ENCODE data around the gene HPGD. TPM values are rescaled to one million over a fixed set of nuclear protein-coding genes. Genes with fewer than 3 reads are reported as not detected.

The HPGD gene
- total RNA-seq, 1 donor from 2014 or later: 5.7 TPM

- Histone ChIP-seq H3K4me3 (ENCODE audit: low read length in 3 of 3) (no peak overlapping the region), H3K9ac (ENCODE audit: low read depth in 1 of 3, low read length in 3 of 3) (no peak overlapping the region), H3K9me3 (ENCODE audit: control insufficient read depth in 3 of 3, low read length in 3 of 3) (no peaks in the 10 kb centered on the region), H3K27me3 (ENCODE audit: control insufficient read depth in 3 of 3, insufficient read depth in 3 of 3, low read length in 3 of 3) (no peaks in the 10 kb centered on the region), H3K27ac (ENCODE audit: low read depth, low read length) (no peak overlapping the region), H3K36me3 (ENCODE audit: control insufficient read depth in 3 of 3, insufficient read depth in 3 of 3, low read length in 3 of 3) (no peaks in the 10 kb centered on the region), H3K4me1 (ENCODE audit: control insufficient read depth in 3 of 3, insufficient read depth in 3 of 3, low read length in 3 of 3) (no peaks in the 10 kb centered on the region)
These were observed 64.8 kb downstream of the HPGD start for GRCh38 chr4:174457468-174457867.

- H3K27ac ChIP-seq (ENCODE audit: low read depth, low read length): no peak overlapping the region
- no peaks in the 10 kb centered on the region for H3K9me3 ChIP-seq (ENCODE audit: control insufficient read depth in 3 of 3, low read length in 3 of 3)
- H3K9ac ChIP-seq (ENCODE audit: low read depth in 1 of 3, low read length in 3 of 3): no peak overlapping the region
- H3K4me3 ChIP-seq (ENCODE audit: low read length in 3 of 3): no peak overlapping the region
- H3K36me3 ChIP-seq (ENCODE audit: control insufficient read depth in 3 of 3, insufficient read depth in 3 of 3, low read length in 3 of 3): no peaks in the 10 kb centered on the region
- no peaks in the 10 kb centered on the region for H3K27me3 ChIP-seq (ENCODE audit: control insufficient read depth in 3 of 3, insufficient read depth in 3 of 3, low read length in 3 of 3)
- H3K4me1 ChIP-seq (ENCODE audit: control insufficient read depth in 3 of 3, insufficient read depth in 3 of 3, low read length in 3 of 3): peaks cover 0 to 5% (median 3%) of the 10 kb centered on the region in 3 donors
These were observed 67.3 kb downstream of the HPGD start for GRCh38 chr4:174454815-174455473.

DNA sequence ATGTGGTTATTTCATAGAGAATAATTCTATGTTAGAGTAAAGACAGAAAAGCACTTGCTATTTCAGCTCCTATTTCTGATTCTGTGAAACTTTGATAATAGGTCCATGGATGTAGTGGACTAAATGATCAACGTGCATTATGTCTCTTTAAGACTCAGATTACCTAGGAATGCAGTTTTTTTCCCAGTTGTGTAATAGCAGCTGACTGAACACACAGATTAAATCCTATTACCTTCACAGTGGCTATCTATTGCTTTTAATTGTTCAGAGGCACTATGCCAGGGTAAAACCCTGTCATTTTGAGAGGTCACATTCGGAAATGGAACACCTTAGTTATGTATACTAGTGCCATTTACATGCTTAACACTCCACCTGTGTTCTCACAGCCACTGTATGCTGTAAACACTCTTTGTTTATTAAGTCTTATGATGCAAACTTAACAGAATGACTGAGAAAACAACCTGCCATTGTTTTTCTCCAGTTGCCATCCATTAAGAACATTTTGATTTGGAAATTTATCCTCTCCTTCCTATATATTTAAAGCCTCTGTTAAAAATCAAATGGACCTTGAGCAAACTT lies 70.5 kb downstream of the HPGD start:
- Histone ChIP-seq H3K4me3 (ENCODE audit: low read length in 3 of 3) (no peak overlapping the region), H3K27me3 (ENCODE audit: control insufficient read depth in 3 of 3, insufficient read depth in 3 of 3, low read length in 3 of 3) (no peaks in the 10 kb centered on the region), H3K36me3 (ENCODE audit: control insufficient read depth in 3 of 3, insufficient read depth in 3 of 3, low read length in 3 of 3) (no peaks in the 10 kb centered on the region), H3K9ac (ENCODE audit: low read depth in 1 of 3, low read length in 3 of 3) (no peak overlapping the region), H3K27ac (ENCODE audit: low read depth, low read length) (no peak overlapping the region), H3K9me3 (ENCODE audit: control insufficient read depth in 3 of 3, low read length in 3 of 3) (no peaks in the 10 kb centered on the region), H3K4me1 (ENCODE audit: control insufficient read depth in 3 of 3, insufficient read depth in 3 of 3, low read length in 3 of 3) (peaks cover 0 to 6% (median 3%) of the 10 kb centered on the region in 3 donors)

DNA sequence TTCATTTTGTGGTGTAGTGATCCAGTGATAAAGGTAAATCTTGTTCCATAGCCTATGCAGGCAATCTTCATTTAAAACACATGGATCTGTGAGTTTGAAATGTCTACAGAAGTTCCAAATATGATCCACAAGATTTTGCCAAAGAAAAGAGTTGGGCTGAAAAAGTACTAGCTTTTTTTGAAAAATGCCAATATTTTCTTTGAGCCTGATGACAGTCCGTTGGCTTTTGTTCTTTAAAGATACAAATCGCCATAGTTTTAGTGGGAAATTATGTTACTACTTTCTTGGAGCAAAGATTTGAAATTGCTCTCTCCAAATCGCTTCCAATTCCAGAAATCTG lies 71.5 kb downstream of the HPGD start:
- Histone ChIP-seq H3K9me3 (ENCODE audit: control insufficient read depth in 3 of 3, low read length in 3 of 3) (no peaks in the 10 kb centered on the region), H3K27me3 (ENCODE audit: control insufficient read depth in 3 of 3, insufficient read depth in 3 of 3, low read length in 3 of 3) (no peaks in the 10 kb centered on the region), H3K27ac (ENCODE audit: low read depth, low read length) (no peak overlapping the region), H3K9ac (ENCODE audit: low read depth in 1 of 3, low read length in 3 of 3) (no peak overlapping the region), H3K4me3 (ENCODE audit: low read length in 3 of 3) (no peak overlapping the region), H3K36me3 (ENCODE audit: control insufficient read depth in 3 of 3, insufficient read depth in 3 of 3, low read length in 3 of 3) (no peaks in the 10 kb centered on the region), H3K4me1 (ENCODE audit: control insufficient read depth in 3 of 3, insufficient read depth in 3 of 3, low read length in 3 of 3) (peaks cover 0 to 6% (median 3%) of the 10 kb centered on the region in 3 donors)

DNA sequence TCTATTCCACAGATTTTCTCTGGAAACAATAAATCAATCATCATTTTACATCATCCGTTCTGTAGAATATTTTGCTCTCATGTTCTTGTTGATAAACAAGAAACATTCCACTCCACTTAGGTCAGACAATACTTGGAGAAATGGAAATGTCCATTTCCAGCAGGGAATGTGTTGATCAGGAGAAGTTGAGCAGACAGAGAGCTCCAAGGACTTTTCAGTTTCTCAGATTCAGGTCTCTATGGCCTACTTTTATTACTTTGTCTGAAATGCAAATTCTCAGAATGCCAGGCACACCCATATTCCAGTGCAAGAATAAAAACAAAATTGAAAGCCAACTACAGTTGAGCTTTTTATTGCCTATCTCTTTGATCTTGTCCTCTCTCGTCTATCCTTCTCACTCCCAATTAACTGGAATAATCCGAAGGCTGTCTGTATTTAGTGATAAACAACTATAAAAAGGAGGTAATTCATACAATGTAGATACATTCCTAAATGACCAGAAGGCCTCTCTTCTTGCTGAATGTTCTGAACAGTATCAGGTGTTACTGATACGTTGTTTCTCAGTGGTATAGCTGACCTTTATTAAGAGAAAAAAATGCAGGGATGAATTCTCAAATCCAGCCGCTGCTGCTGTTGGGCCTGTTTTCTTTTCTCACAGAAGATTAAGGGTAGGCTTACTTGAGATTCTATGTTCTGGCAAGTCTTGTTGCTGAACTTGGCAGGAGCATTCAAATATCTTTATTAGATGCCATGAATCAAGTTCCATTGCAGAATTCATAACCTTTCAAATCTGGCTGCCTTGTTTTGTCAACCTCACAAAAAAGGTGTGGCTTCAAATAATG lies 72.1 kb downstream of the HPGD start:
- no peaks in the 10 kb centered on the region for H3K36me3 ChIP-seq (ENCODE audit: control insufficient read depth in 3 of 3, insufficient read depth in 3 of 3, low read length in 3 of 3)
- no peak overlapping the region for H3K4me3 ChIP-seq (ENCODE audit: low read length in 3 of 3)
- H3K27me3 ChIP-seq (ENCODE audit: control insufficient read depth in 3 of 3, insufficient read depth in 3 of 3, low read length in 3 of 3): no peaks in the 10 kb centered on the region
- peaks cover 0 to 6% (median 3%) of the 10 kb centered on the region in 3 donors for H3K4me1 ChIP-seq (ENCODE audit: control insufficient read depth in 3 of 3, insufficient read depth in 3 of 3, low read length in 3 of 3)
- no peak overlapping the region for H3K27ac ChIP-seq (ENCODE audit: low read depth, low read length)
- no peak overlapping the region for H3K9ac ChIP-seq (ENCODE audit: low read depth in 1 of 3, low read length in 3 of 3)
- H3K9me3 ChIP-seq (ENCODE audit: control insufficient read depth in 3 of 3, low read length in 3 of 3): no peaks in the 10 kb centered on the region

DNA sequence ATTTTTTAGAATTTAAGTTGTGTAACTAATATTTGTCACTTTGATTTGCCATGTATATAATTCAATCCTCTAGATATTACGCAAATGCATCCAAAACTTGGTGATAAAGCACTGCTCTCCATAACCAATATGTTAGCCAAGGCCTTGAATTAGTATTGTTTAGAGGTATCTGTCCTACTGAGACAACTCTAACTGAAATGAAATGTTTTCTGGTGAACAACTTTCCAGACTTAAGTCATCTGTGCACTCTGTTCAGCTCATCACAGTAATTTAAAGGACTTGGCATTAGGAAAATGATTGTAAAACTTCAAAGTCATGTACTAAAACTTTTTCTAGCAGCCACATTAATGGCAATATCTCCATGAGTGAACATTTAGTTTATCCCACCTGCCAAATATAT lies 73.1 kb downstream of the HPGD start:
- no peak overlapping the region for H3K4me3 ChIP-seq (ENCODE audit: low read length in 3 of 3)
- no peaks in the 10 kb centered on the region for H3K36me3 ChIP-seq (ENCODE audit: control insufficient read depth in 3 of 3, insufficient read depth in 3 of 3, low read length in 3 of 3)
- H3K4me1 ChIP-seq (ENCODE audit: control insufficient read depth in 3 of 3, insufficient read depth in 3 of 3, low read length in 3 of 3): peaks cover 0 to 6% (median 3%) of the 10 kb centered on the region in 3 donors
- no peaks in the 10 kb centered on the region for H3K27me3 ChIP-seq (ENCODE audit: control insufficient read depth in 3 of 3, insufficient read depth in 3 of 3, low read length in 3 of 3)
- no peak overlapping the region for H3K9ac ChIP-seq (ENCODE audit: low read depth in 1 of 3, low read length in 3 of 3)
- no peak overlapping the region for H3K27ac ChIP-seq (ENCODE audit: low read depth, low read length)
- no peaks in the 10 kb centered on the region for H3K9me3 ChIP-seq (ENCODE audit: control insufficient read depth in 3 of 3, low read length in 3 of 3)

DNA sequence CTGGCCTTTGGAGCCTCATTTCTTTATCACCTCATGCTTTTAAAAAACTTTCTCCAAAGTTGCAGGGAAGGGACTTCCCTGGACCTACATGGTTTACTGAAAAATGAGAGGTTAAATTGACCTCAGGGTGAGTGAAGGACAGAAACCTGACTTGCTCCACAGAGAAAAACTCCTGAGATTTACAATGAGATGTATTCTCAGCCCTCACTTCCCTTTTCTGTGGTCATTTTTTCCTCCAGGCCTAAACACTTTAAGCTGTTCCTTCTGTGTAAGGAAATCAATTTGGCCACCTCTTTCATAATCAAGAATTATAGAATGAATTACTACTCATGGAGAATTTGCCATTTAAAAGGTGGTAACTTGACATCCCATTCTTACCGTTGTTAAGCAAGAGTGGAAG lies 77.9 kb downstream of the HPGD start:
- Histone ChIP-seq H3K4me1 (ENCODE audit: control insufficient read depth in 3 of 3, insufficient read depth in 3 of 3, low read length in 3 of 3) (no peaks in the 10 kb centered on the region), H3K4me3 (ENCODE audit: low read length in 3 of 3) (no peak overlapping the region), H3K27me3 (ENCODE audit: control insufficient read depth in 3 of 3, insufficient read depth in 3 of 3, low read length in 3 of 3) (no peaks in the 10 kb centered on the region), H3K27ac (ENCODE audit: low read depth, low read length) (no peak overlapping the region), H3K36me3 (ENCODE audit: control insufficient read depth in 3 of 3, insufficient read depth in 3 of 3, low read length in 3 of 3) (no peaks in the 10 kb centered on the region), H3K9me3 (ENCODE audit: control insufficient read depth in 3 of 3, low read length in 3 of 3) (no peaks in the 10 kb centered on the region), H3K9ac (ENCODE audit: low read depth in 1 of 3, low read length in 3 of 3) (no peak overlapping the region)

Other genes with a start within 250 kb of the HPGD start
- 30.3 TPM for gene FBXO8, start 238.8 kb downstream of the HPGD start, total RNA-seq
- 17.7 TPM for gene CEP44, start 238.6 kb downstream of the HPGD start, total RNA-seq